ENCODE data around the gene STK17A.

DNA sequence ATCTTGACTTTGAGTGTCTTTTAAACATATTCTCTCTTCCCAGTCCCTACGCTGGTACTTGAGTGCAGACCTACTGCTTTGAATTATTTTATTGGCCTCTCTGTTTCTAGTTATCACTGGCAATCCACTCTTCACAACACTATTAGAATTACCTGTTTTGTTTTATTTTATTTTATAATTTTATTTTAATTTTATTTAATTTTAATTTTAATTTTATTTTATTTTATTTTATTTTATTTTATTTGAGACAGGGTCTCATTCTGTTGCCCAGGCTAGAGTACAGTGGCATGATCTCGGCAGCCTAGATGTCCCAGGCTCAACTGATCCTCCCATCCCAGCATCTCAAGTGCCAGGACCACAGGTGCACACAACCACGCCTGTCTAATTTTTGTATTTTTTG is 6.8 kb downstream of the STK17A start:
- TF ChIP-seq FOXM1 (IDR thresholded peaks at IDR 0.05; ENCODE audit: borderline replicate concordance) (no peak), FOXK2 (IDR thresholded peaks at IDR 0.05) (no peak), CTBP1 (IDR thresholded peaks at IDR 0.05; ENCODE audit: borderline replicate concordance) (no peak), TARDBP (IDR thresholded peaks at IDR 0.05) (no peak), BHLHE40 (IDR thresholded peaks at IDR 0.05; ENCODE audit: borderline replicate concordance) (no peak), HDGF (IDR thresholded peaks at IDR 0.05; ENCODE audit: borderline replicate concordance) (no peak), SUZ12 (IDR thresholded peaks at IDR 0.05) (no peak), ZNF384 (IDR thresholded peaks at IDR 0.05) (no peak), SP1 (IDR thresholded peaks at IDR 0.05) (no peak), FOXA1 (IDR thresholded peaks at IDR 0.05) (no peak), L3MBTL2 (conservative IDR thresholded peaks at IDR 0.05) (no peak), ELF4 (IDR thresholded peaks at IDR 0.05) (no peak), LEF1 (IDR thresholded peaks at IDR 0.05; ENCODE audit: borderline replicate concordance) (no peak)
- TF ChIP-seq, protein P1, sequence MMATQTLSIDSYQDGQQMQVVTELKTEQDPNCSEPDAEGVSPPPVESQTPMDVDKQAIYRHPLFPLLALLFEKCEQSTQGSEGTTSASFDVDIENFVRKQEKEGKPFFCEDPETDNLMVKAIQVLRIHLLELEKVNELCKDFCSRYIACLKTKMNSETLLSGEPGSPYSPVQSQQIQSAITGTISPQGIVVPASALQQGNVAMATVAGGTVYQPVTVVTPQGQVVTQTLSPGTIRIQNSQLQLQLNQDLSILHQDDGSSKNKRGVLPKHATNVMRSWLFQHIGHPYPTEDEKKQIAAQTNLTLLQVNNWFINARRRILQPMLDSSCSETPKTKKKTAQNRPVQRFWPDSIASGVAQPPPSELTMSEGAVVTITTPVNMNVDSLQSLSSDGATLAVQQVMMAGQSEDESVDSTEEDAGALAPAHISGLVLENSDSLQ (IDR thresholded peaks at IDR 0.05), result no peak

All from HEK293T (cell line).